Measurements from ENCODE around the gene GPC2.

The GPC2 gene

GRCh38 chr7:100122067-100122466 lies 55.1 kb downstream of the GPC2 start:
- Histone ChIP-seq H3K4me2 (ENCODE audit: insufficient read depth, low read length) (no peak overlapping the region), H4K20me1 (ENCODE audit: insufficient read depth, low read length) (no peaks in the 10 kb centered on the region), H3K9ac (ENCODE audit: low read depth, low read length) (no peak overlapping the region), H3K4me1 (ENCODE audit: insufficient read depth, low read length) (peaks cover 58% of the 10 kb centered on the region), H3K27me3 (ENCODE audit: insufficient read depth, low read length, poor library complexity) (no peaks in the 10 kb centered on the region), H3K79me2 (ENCODE audit: insufficient read depth, low read length) (peaks cover 60% of the 10 kb centered on the region), H3K36me3 (ENCODE audit: insufficient read depth, low read length) (peaks cover 22% of the 10 kb centered on the region), H2AFZ (ENCODE audit: low read depth, low read length) (no peak overlapping the region), H3K9me3 (ENCODE audit: insufficient read depth, low read length, severe bottlenecking) (no peaks in the 10 kb centered on the region), H3K4me3 (ENCODE audit: low read depth in 1 of 2, low read length in 2 of 2) (no peak overlapping the region), H3K27ac (ENCODE audit: low read length) (no peak overlapping the region)
- DNase-seq (no peak), ATAC-seq (ENCODE audit: insufficient read depth, low read depth) (no peak)
- TF ChIP-seq, protein P1, sequence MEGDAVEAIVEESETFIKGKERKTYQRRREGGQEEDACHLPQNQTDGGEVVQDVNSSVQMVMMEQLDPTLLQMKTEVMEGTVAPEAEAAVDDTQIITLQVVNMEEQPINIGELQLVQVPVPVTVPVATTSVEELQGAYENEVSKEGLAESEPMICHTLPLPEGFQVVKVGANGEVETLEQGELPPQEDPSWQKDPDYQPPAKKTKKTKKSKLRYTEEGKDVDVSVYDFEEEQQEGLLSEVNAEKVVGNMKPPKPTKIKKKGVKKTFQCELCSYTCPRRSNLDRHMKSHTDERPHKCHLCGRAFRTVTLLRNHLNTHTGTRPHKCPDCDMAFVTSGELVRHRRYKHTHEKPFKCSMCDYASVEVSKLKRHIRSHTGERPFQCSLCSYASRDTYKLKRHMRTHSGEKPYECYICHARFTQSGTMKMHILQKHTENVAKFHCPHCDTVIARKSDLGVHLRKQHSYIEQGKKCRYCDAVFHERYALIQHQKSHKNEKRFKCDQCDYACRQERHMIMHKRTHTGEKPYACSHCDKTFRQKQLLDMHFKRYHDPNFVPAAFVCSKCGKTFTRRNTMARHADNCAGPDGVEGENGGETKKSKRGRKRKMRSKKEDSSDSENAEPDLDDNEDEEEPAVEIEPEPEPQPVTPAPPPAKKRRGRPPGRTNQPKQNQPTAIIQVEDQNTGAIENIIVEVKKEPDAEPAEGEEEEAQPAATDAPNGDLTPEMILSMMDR (IDR thresholded peaks at IDR 0.05; ENCODE audit: borderline replicate concordance, extremely low read depth, low read length, poor library complexity, severe bottlenecking) = no peak
- TF ChIP-seq EZH2 (IDR thresholded peaks at IDR 0.05; ENCODE audit: borderline replicate concordance, low read depth, low read length, severe bottlenecking) = no peak

GRCh38 chr7:100120733-100121036 lies 56.5 kb downstream of the GPC2 start:
- peaks cover 50% of the 10 kb centered on the region for H3K4me1 ChIP-seq (ENCODE audit: insufficient read depth, low read length)
- peak overlapping the region; percentile 84 for H2AFZ ChIP-seq (ENCODE audit: low read depth, low read length)
- TF ChIP-seq, protein P1 (IDR thresholded peaks at IDR 0.05; ENCODE audit: borderline replicate concordance, extremely low read depth, low read length, poor library complexity, severe bottlenecking) = no peak
- no peak for TF ChIP-seq EZH2 (IDR thresholded peaks at IDR 0.05; ENCODE audit: borderline replicate concordance, low read depth, low read length, severe bottlenecking)
- no peak for DNase-seq
- H3K4me2 ChIP-seq (ENCODE audit: insufficient read depth, low read length) = peak overlapping the region; percentile 79
- ATAC-seq (ENCODE audit: insufficient read depth, low read depth) = no peak
- peaks cover 22% of the 10 kb centered on the region for H3K36me3 ChIP-seq (ENCODE audit: insufficient read depth, low read length)
- H4K20me1 ChIP-seq (ENCODE audit: insufficient read depth, low read length) = no peaks in the 10 kb centered on the region
- no peaks in the 10 kb centered on the region for H3K9me3 ChIP-seq (ENCODE audit: insufficient read depth, low read length, severe bottlenecking)
- H3K27me3 ChIP-seq (ENCODE audit: insufficient read depth, low read length, poor library complexity) = no peaks in the 10 kb centered on the region
- H3K27ac ChIP-seq (ENCODE audit: low read length) = peak overlapping the region; percentile 80
- peaks cover 51% of the 10 kb centered on the region for H3K79me2 ChIP-seq (ENCODE audit: insufficient read depth, low read length)
- H3K9ac ChIP-seq (ENCODE audit: low read depth, low read length) = peak overlapping the region; percentile 75
- H3K4me3 ChIP-seq (ENCODE audit: low read depth in 1 of 2, low read length in 2 of 2) = peak overlapping the region; percentile 70 to 73; a peak in 3 of 4 replicates

DNA sequence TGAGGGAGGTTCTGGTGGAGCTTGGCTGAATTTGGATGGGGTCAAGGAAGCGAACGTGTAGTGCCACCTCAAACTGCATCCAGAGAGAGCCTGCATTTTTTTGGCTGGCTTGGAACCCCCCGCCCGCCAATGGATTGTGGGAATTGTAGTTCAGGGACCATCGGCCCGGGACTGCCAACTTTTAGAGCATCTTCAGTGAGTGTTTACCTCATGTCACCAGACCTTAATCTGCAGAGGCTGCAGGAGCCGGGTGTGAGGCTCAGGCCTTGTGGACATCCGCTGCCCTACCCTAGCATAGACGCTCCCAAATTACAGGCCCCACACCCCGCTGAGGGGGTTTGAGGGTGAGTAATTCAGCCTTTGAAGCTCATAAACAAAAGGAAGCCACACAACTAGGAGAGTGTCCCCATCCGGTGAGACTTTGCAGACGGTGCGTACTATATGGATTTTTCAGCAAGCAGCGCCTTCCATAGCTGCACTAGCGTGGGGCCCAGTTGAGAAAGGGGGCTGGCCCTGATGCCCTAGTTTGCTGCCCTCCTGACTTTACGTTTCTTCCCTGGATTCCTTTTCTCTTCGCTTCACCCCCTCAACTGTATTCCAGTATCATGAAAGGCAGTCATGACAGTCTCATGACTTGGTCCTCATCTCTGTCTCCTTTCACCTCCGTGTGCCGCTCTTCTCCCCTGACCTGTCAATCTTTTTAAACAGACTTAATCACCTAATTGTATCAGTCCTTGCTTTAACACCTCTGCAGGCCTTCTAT lies 57.0 kb downstream of the GPC2 start:
- DNase-seq = peak; percentile 80
- peak overlapping the region; percentile 79 for H3K4me2 ChIP-seq (ENCODE audit: insufficient read depth, low read length)
- H3K27me3 ChIP-seq (ENCODE audit: insufficient read depth, low read length, poor library complexity) = no peaks in the 10 kb centered on the region
- peak overlapping the region; percentile 80 for H3K27ac ChIP-seq (ENCODE audit: low read length)
- peak overlapping the region; percentile 75 for H3K9ac ChIP-seq (ENCODE audit: low read depth, low read length)
- H4K20me1 ChIP-seq (ENCODE audit: insufficient read depth, low read length) = no peaks in the 10 kb centered on the region
- peak overlapping the region; percentile 84 for H2AFZ ChIP-seq (ENCODE audit: low read depth, low read length)
- TF ChIP-seq, protein P1 (IDR thresholded peaks at IDR 0.05; ENCODE audit: borderline replicate concordance, extremely low read depth, low read length, poor library complexity, severe bottlenecking) = peak; percentile 8
- no peak for TF ChIP-seq EZH2 (IDR thresholded peaks at IDR 0.05; ENCODE audit: borderline replicate concordance, low read depth, low read length, severe bottlenecking)
- peaks cover 23% of the 10 kb centered on the region for H3K36me3 ChIP-seq (ENCODE audit: insufficient read depth, low read length)
- H3K4me3 ChIP-seq (ENCODE audit: low read depth in 1 of 2, low read length in 2 of 2) = peak overlapping the region; percentile 70 to 73; a peak in 3 of 4 replicates
- peaks cover 45% of the 10 kb centered on the region for H3K4me1 ChIP-seq (ENCODE audit: insufficient read depth, low read length)
- ATAC-seq (ENCODE audit: insufficient read depth, low read depth) = peak; percentile 72
- peaks cover 46% of the 10 kb centered on the region for H3K79me2 ChIP-seq (ENCODE audit: insufficient read depth, low read length)
- H3K9me3 ChIP-seq (ENCODE audit: insufficient read depth, low read length, severe bottlenecking) = no peaks in the 10 kb centered on the region

Data from DND-41 (cell line).